Hepatocyte (in vitro differentiated cells): ENCODE measurements around the gene LBX2.

Experiments
- CTCF ChIP-seq: fragments of 200-600 bp; sonication (generic); IDR thresholded peaks from 2 replicates; pipeline ENCODE4 v1.5.1; 2016; ENCODE audit warnings: antibody characterized with exemption, mild to moderate bottlenecking; ENCODE audit not compliant: poor library complexity
- EZH2 ChIP-seq: fragments of 200-600 bp; sonication (generic); IDR thresholded peaks from 2 replicates; pipeline ENCODE4 v1.6.1; 2016; ENCODE audit warnings: antibody characterized with exemption, mild to moderate bottlenecking, borderline replicate concordance

- TF ChIP-seq CTCF (no peak), EZH2 (no peak)
Measured at GRCh38 chr2:74472945-74473258, 26.5 kb downstream of the LBX2 start.
